ENCODE results near the gene GPR15.

Gene GPR15

GRCh38 chr3:98513736-98514135 is 18.0 kb upstream of the GPR15 start:
- no peak for TF ChIP-seq CTCF (IDR thresholded peaks at IDR 0.05; ENCODE audit: unreplicated experiment in 3 of 3)
- H3K27ac Mint-ChIP-seq: no peak overlapping the region
- no peaks in the 10 kb centered on the region for H3K27me3 Mint-ChIP-seq (ENCODE audit: low read depth)
- peaks cover 35% of the 10 kb centered on the region for H3K36me3 Mint-ChIP-seq (ENCODE audit: low read depth)
- H3K4me1 Mint-ChIP-seq: no peaks in the 10 kb centered on the region
- no peak overlapping the region for H3K4me3 Mint-ChIP-seq
- no peaks in the 10 kb centered on the region for H3K9me3 Mint-ChIP-seq

- Mint-ChIP-seq H3K27ac (no peak overlapping the region), H3K4me3 (no peak overlapping the region)
These were observed 16.8 kb upstream of the GPR15 start for GRCh38 chr3:98514948-98515347.

GRCh38 chr3:98518816-98519215 is 13.0 kb upstream of the GPR15 start:
- peaks cover 21% of the 10 kb centered on the region for H3K4me1 Mint-ChIP-seq
- peak overlapping the region in 1 of 3 experiments; percentile 51 for H3K4me3 Mint-ChIP-seq
- H3K36me3 Mint-ChIP-seq (ENCODE audit: low read depth): peaks cover 52% of the 10 kb centered on the region
- no peak for TF ChIP-seq CTCF (IDR thresholded peaks at IDR 0.05; ENCODE audit: unreplicated experiment in 3 of 3)
- no peaks in the 10 kb centered on the region for H3K27me3 Mint-ChIP-seq (ENCODE audit: low read depth)
- H3K9me3 Mint-ChIP-seq: no peaks in the 10 kb centered on the region
- no peak overlapping the region for H3K27ac Mint-ChIP-seq

More at GRCh38 chr3:98514948-98515347, 16.8 kb upstream of the GPR15 start:
- H3K9me3 Mint-ChIP-seq: no peaks in the 10 kb centered on the region
- no peaks in the 10 kb centered on the region for H3K27me3 Mint-ChIP-seq (ENCODE audit: low read depth)
- H3K36me3 Mint-ChIP-seq (ENCODE audit: low read depth): peaks cover 41% of the 10 kb centered on the region
- TF ChIP-seq CTCF (IDR thresholded peaks at IDR 0.05; ENCODE audit: unreplicated experiment in 3 of 3): no peak
- no peaks in the 10 kb centered on the region for H3K4me1 Mint-ChIP-seq

- Mint-ChIP-seq H3K4me1 (peaks cover 21% of the 10 kb centered on the region), H3K27ac (no peak overlapping the region), H3K27me3 (ENCODE audit: low read depth) (no peaks in the 10 kb centered on the region), H3K36me3 (ENCODE audit: low read depth) (peaks cover 52% of the 10 kb centered on the region), H3K4me3 (peak overlapping the region in 1 of 3 experiments; percentile 51), H3K9me3 (no peaks in the 10 kb centered on the region)
- no peak for TF ChIP-seq CTCF (IDR thresholded peaks at IDR 0.05; ENCODE audit: unreplicated experiment in 3 of 3)
These were observed 12.4 kb upstream of the GPR15 start for GRCh38 chr3:98519351-98519750.

GRCh38 chr3:98521897-98522543 is 9.8 kb upstream of the GPR15 start:
- peaks cover 36% of the 10 kb centered on the region for H3K36me3 Mint-ChIP-seq (ENCODE audit: low read depth)
- peaks cover 21% of the 10 kb centered on the region for H3K4me1 Mint-ChIP-seq
- H3K27me3 Mint-ChIP-seq (ENCODE audit: low read depth): no peaks in the 10 kb centered on the region
- no peak for TF ChIP-seq CTCF (IDR thresholded peaks at IDR 0.05; ENCODE audit: unreplicated experiment in 3 of 3)
- H3K9me3 Mint-ChIP-seq: no peaks in the 10 kb centered on the region
- H3K4me3 Mint-ChIP-seq: peak overlapping the region; percentile 85 to 91 (median 90)
- peak overlapping the region; percentile 65 to 85 (median 84) for H3K27ac Mint-ChIP-seq
